Endometrium (tissue), 2 donors: ENCODE results near the gene STMP1.
"Not testable (repeated sequence)": the region's sequence is repeated elsewhere in the genome, so short reads cannot be mapped to it uniquely, and the experiment has no call there.

ENCODE experiments used
- FAIRE-seq: peaks from 2 replicates; lab custom pipeline; 2012; peaks lifted over from hg19 to GRCh38; lab: Jason Lieb, UNC
- donor health status: control.
- donor health status: control.

Gene STMP1

GRCh38 chr7:135662373-135663114, at the start of gene STMP1:
Gene STMP1, plus strand, starts transcription at chr7:135662514.
- FAIRE-seq, result no peak

GRCh38 chr7:135616136-135616535, 46.2 kb upstream of the STMP1 start:
- FAIRE-seq, result no peak

GRCh38 chr7:135617781-135618180, 44.5 kb upstream of the STMP1 start:
- FAIRE-seq, result no peak

- FAIRE-seq, result no peak
Measured at GRCh38 chr7:135618510-135618909, 43.8 kb upstream of the STMP1 start.

GRCh38 chr7:135620447-135620846, 41.9 kb upstream of the STMP1 start:
- FAIRE-seq, result no peak

GRCh38 chr7:135620980-135621850, 41.1 kb upstream of the STMP1 start:
- peak; percentile 92 for FAIRE-seq

- no peak for FAIRE-seq
Measured at GRCh38 chr7:135634191-135634878, 28.0 kb upstream of the STMP1 start.

- not testable (repeated sequence) for FAIRE-seq
Measured at GRCh38 chr7:135639690-135640089, 22.6 kb upstream of the STMP1 start.

GRCh38 chr7:135644154-135644553, 18.2 kb upstream of the STMP1 start:
- no peak for FAIRE-seq

GRCh38 chr7:135644729-135645128, 17.6 kb upstream of the STMP1 start:
- FAIRE-seq, result no peak

GRCh38 chr7:135645296-135645904, 16.9 kb upstream of the STMP1 start:
- FAIRE-seq, result peak; percentile 68

- FAIRE-seq, result no peak
Measured at GRCh38 chr7:135647755-135648154, 14.6 kb upstream of the STMP1 start.

- no peak for FAIRE-seq
Measured at GRCh38 chr7:135648235-135648634, 14.1 kb upstream of the STMP1 start.

GRCh38 chr7:135650831-135651573, 11.3 kb upstream of the STMP1 start:
- no peak for FAIRE-seq

GRCh38 chr7:135653340-135654080, 8.8 kb upstream of the STMP1 start:
- FAIRE-seq, result no peak

- no peak for FAIRE-seq
Measured at GRCh38 chr7:135658564-135658963, 3.8 kb upstream of the STMP1 start.

GRCh38 chr7:135659159-135659846, 3.0 kb upstream of the STMP1 start:
- no peak for FAIRE-seq

GRCh38 chr7:135661311-135662122, 797 bp upstream of the STMP1 start:
- FAIRE-seq, result no peak

- FAIRE-seq, result no peak
Measured at GRCh38 chr7:135662123-135662372, 266 bp upstream of the STMP1 start.
